PC-3 (cell line): ENCODE results near the gene NMNAT2.

ENCODE experiments used
- CTCF ChIP-seq: fragments of 300-600 bp; sonication (generic); conservative IDR thresholded peaks from 2 replicates; pipeline ENCODE4 v1.5.1; 2017; ENCODE audit warnings: antibody characterized with exemption, low read depth, mild to moderate bottlenecking, low read length
- EZH2 ChIP-seq: fragments of 300-600 bp; sonication (generic); IDR thresholded peaks from one replicate; pipeline ENCODE4 v1.6.1; 2017; ENCODE audit warnings: antibody characterized with exemption, mild to moderate bottlenecking, low read length; ENCODE audit not compliant: unreplicated experiment
- EZH2phosphoT487 ChIP-seq: fragments of 300-600 bp; sonication (generic); IDR thresholded peaks from 2 replicates; pipeline ENCODE4 v1.6.1; 2018; ENCODE audit warnings: mild to moderate bottlenecking, antibody characterized with exemption, low read length, borderline replicate concordance

- TF ChIP-seq CTCF (no peak), EZH2 (no peak), EZH2phosphoT487 (no peak)
Measured at GRCh38 chr1:183200451-183200850, 217.7 kb downstream of the NMNAT2 start.
